NCI-H1092 treated with DMSO at 0.1 percent for 48 hours (cell line): ENCODE data around the gene FCRL1.

Experiments used
- DNase-seq: peaks from one replicate; lab custom pipeline; 2025; lab: John Stamatoyannopoulos, UW

FCRL1 gene

GRCh38 chr1:157799996-157800395 is 19.9 kb downstream of the FCRL1 start:
- DNase-seq, result no peak

- DNase-seq, result no peak
Measured at GRCh38 chr1:157798211-157798610, 21.7 kb downstream of the FCRL1 start.

DNA sequence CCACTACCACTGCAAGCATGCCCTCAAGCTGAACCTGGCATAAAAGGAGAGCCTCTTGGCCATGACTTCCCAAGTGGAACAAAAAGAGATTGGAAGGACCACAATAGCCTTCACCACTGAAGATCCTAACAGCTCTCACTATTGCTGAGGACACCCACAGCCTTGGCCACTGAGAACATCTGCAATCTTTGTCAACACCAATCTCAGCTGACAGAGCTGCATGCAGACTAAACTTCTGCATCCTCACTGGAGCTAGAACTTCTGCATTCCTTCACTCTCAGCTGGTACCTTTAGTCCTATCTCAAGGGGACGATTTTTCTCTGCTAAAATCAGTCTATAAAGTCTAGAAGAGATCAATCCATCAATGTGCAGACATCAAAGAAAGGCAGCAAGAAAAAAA is 34.7 kb downstream of the FCRL1 start:
- DNase-seq, result no peak

GRCh38 chr1:157784801-157785200 is 35.1 kb downstream of the FCRL1 start:
- no peak for DNase-seq

DNA sequence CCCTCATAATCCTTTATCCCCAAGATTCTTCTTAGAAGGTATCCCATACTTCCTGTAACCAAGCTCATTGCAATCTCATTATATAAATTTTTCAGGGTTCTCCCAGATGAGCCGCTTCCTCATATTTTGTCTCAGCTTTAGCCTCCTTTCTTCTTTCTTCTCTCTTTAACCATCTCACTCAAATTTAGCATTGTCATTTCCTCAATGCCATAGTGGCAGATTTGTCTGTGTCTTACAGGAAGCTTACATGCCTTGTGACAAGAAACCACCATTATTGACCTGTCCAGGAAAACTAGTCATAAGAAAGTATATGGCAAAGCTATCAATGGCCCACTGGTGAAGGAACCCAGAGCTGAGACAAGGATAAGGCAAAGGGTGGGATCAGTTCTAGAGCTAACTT is 37.0 kb downstream of the FCRL1 start:
- no peak for DNase-seq

- DNase-seq, result no peak
Measured at GRCh38 chr1:157781048-157781447, 38.9 kb downstream of the FCRL1 start.

DNA sequence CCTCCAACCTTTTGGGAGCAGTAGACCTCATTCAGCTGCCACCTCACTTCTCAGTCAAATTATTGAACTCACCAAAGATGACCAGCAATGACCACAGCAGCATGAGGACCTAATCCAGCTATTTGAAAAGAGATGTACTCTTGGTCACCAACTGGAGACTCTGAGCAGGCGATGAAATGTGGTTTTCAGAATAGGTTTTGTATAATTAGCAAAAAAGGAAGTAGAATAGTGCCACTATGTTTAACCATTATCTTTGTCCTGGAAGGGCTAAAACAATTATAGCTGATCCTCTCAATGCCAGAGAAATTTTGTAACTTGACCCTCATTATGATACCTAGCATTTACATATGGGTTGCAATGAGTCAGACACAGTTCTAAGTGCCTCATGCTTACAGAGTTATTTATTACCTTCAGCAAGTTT is 42.9 kb downstream of the FCRL1 start, which contains the start of gene FCRL2:
FCRL2 (minus strand) TSS at position 162 of the 421 bp plus-strand sequence; CDS start at position 103, 59 bp downstream.
- no peak for DNase-seq

- DNase-seq, result no peak
Measured at GRCh38 chr1:157775101-157775870, 44.6 kb downstream of the FCRL1 start.

- no peak for DNase-seq
Measured at GRCh38 chr1:157774412-157774811, 45.5 kb downstream of the FCRL1 start.

DNA sequence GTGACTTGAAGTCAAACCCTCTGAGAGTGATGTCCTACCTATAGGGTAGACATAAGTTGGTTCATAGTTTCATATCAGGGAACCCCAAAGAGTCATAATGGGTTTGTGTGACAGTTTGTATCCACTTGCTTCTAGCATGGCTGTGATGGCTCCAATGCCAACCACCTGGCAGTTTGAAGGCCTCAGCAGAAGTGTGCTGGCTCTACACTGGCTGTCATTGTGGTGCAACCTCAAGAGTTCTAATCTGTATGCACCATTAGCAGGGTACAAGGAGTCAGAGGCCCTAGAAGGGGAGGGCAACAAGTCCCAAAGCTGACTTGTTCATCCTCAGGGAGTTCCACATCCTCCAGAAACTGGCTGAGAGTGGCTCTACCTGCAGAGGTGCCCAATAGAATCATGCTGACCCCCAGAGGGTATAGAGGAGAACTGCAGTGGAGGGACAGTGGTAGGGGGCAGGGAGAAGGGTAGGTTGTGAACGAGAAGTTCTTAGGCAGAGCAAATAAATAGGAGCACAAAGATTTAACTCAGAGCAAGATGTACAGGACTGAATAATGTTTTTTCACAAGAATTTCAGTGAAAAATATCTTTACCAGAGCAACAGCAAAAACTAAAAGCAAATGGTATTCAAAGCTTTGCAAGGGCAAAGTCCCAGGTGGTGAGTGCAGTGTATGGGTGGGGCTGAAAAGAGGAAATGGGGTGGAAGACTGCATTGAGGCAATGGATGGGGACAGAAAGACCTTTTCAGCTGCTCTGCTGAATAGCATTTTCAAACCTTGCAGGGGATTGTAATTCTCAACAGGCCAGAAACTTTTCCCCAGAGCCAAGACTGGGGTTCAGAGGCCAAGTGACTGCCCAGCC is 46.2 kb downstream of the FCRL1 start:
- no peak for DNase-seq

DNA sequence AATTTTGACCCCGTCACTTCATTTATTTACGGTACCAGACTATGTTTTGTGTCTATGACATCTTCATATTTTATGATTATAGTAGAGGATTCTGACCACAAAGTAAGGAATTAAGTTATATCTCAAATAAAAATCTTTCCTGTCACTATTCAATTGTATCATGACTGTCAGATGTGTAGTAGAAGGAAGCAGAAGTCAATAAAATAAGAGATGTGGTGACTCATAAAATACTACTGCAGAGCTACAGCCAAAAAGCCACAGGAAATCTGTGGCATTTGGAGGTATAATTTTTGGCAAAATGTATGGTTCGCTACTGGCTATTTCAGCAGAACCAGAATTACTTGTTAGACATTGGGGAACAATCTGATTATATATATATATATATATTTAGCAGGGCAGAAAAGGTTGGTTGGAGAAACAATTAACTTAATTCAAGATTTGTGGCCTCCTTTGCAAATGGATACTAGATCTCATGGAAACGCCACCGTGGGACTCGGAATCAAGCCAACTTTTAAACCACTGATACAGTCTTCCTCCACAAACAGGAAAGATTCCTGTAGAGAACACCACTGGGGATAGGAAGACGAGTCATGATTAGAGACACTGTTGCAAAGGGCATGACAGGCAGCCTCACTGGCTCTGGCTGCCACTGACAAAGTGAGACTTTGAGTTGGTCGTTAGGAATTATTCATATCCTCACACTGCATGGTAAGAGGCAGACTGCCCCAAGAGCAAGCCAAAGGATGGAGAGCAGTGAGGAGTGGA is 48.1 kb downstream of the FCRL1 start:
- DNase-seq, result no peak

GRCh38 chr1:157770442-157771043 is 49.4 kb downstream of the FCRL1 start:
- DNase-seq, result no peak

DNA sequence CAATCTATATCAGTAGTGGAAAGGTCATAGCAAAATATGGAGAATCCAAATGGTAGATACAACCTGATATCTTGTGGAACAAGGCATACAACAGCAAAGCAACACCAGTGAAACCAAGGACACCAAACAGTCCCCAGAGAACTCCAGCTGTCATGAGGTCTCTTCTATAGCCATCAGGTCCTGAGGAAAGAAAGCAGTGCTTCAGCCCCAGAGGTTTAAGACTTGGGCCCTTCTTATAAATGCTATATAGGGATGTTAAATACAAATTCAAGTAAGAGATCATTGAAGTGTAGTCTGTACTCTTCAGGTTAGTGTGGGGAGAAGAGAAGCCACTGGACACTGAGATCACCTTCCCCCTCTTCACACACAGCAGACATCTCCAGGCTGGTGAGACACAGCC is 53.1 kb downstream of the FCRL1 start:
- no peak for DNase-seq

DNA sequence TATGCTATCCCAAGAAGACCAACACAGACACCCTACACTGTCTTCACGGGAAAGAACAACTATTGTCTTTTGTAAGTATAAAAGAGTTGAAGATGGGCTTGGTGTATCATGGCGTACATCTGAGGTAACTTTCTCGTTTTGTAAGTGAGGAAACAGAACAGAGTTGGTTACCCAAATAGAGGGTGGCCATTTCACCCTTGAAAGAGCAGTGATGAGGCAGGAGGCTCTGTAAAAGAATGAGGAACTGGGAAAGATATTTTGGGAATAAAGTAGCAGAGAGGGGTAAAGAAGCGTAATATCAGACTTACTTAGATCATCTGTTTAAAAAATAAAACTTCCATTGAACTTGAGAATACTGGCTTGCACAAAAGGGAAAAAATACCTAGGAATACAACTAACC is 61.9 kb downstream of the FCRL1 start:
- no peak for DNase-seq

GRCh38 chr1:157753611-157754010 is 66.3 kb downstream of the FCRL1 start:
- no peak for DNase-seq

DNA sequence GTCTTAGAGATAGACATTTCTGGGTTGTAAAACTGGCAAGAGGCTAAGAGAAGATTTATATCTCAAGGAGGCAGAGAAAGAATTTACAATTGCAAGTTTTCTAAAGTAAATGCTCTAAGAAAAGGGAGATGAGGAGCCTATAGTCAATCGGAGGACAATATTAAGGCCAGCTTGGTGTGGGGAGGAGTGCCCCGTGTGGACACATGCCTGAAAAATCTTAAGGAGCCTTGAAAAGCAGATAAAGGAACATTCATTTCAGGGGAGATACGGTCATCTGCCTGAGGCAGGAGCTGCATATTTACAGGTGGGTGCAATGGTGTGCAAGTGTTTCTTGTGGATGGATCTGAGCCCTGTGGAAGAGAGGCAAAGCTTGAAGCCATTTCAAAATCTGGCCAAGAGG is 68.6 kb downstream of the FCRL1 start:
- no peak for DNase-seq

DNA sequence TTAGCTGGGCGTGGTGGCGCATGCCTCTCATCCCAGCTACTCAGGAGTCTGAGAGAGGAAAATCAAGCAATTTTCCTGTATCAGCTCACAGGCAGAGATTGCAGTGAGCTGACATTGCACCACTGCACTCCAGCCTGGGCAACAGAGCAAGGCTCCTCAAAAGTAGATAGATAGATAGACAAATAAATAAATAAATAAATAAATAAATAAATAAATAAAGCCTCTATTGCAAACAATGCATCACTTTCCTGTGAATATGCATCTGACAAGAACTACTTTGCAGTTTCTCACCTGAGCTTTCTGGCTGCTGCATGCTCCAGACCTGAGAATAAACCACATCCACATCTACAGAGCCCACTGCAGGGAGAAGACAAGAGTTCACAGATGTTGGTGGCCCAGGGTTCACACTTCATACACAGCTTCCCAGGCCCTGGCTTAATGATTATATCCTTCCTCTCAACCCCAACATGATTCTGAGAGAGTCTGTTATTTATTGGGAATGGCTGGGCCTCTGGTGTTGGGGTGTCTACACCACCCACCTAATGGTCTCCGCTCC is 71.6 kb downstream of the FCRL1 start:
- no peak for DNase-seq
